Fibroblast of peridontal ligament (primary cell): ENCODE data around the gene PCDHB3.
A peak's percentile ranks its signal among the peaks of the same experiment; 100 is the strongest.
"Not testable (repeated sequence)": the region's sequence is repeated elsewhere in the genome, so short reads cannot be mapped to it uniquely, and the experiment has no call there.

ENCODE experiments used
- DNase-seq: peaks from one replicate; pipeline ENCODE4 v3.0.0-alpha.2; 2010; ENCODE audit errors: extremely low read depth

PCDHB3 gene

DNA sequence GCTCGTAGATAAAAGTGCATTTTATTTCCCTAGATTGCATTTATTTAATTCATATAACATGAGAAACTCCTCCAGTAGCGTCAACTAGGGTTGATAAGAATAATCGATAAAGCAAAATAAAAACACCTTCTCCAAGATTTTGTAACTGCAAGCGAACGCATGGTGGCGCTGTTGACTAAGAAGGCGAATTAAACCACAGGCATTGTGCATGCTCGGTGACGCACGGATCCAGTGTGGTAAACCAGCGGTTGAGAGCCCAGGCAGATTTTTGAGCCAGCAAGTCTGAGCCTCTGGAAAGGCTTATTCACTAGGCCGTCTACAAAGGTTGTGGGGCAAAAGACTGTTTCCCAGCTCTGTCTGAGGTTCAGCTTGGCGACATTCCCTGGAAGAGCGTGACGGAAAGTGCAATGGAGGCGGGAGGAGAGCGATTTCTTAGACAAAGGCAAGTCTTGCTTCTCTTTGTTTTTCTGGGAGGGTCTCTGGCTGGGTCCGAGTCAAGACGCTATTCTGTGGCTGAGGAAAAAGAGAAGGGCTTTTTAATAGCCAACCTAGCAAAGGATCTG is at the start of gene PCDHB3:
PCDHB3 (plus strand) TSS at position 231 of the 563 bp plus-strand sequence; CDS start at position 408, 177 bp downstream.
- peak; percentile 15 for DNase-seq

DNA sequence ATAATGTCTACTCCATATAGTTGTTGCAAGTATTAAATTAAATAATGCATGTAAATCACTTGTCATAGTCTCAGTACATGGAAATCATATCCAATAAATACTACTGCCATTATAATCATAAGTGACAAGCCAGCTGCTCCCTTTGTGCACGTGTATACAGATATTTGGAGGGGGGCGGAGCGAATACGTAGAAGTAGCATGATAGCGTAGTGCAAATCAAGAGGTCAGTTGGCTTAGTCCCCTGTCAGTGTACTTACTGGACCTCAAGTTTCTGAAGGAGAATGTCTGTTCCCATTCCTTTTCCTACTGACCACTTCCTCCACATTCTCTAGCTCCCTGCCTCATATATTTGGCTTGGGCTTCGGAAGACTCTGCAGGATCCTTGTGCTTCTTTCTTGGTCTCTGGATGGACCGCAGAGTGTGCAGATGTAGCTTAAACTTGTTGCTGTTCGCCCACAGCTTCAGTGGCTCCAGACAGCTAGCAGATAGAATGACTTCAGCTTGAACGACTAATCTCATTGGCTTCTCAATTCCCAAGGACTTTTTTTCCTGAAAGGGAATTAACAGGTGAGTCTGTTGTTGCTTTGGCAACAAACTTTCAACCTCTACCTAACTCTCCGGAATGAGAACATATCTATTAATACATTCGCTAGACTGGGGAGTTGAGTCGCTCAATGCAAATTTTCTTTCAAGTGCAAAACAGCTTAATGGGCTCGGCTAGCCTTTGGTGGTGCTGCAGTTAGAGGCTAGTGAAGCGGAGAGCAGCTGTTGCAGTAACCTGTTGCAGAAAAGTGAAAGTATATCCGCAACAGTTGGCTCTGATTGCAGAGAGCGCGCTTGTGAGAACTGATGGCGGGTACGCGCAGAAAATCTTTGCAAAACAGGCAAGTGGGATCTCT is 49.4 kb upstream of the PCDHB3 start, which contains the start of gene PCDHB1:
PCDHB1 (plus strand) TSS at position 753 of the 899 bp plus-strand sequence; CDS start at position 850, 97 bp downstream.
- DNase-seq = no peak

DNA sequence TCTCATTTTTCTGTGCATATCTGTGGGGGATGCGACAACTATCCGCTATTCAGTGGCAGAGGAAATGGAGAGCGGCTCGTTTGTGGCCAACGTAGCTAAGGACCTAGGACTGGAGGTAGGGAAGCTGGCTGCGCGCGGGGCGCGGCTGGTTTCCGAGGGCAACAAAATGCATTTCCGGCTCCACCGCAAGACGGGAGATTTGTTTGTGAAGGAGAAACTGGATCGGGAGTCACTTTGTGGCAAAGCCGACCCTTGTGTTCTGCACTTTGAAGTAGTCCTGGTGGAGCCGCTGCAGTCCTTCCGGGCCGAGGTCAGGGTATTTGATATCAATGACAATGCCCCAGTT is 48.8 kb upstream of the PCDHB3 start:
- DNase-seq = no peak

- no peak for DNase-seq
Observed at GRCh38 chr5:141077826-141078225, 22.4 kb upstream of the PCDHB3 start.

GRCh38 chr5:141082228-141082627 is 18.0 kb upstream of the PCDHB3 start:
- DNase-seq = no peak

DNA sequence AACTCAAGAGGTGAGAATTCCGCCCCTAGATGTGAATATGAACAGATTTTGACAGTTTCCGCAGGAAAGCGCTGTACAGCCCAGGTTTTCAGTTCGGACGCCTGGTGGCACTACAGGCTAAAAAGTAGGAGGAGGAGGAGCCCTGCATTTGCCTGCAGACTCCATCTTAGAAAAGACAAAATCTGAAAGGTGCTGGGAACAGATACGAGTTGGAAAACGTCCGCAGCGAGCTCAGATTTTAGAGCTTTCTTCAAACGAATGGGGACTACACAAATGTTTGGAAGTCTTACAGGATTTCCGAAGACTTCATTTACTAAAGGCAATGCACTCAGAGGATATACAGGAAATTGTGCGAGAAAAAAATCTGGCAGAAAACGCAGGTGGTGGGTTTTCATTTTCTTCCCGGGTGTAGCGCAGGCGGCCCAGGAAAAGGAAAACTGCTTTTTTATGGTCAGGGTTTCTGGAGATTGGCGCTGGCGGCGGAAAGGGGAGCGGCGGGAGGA is 15.7 kb upstream of the PCDHB3 start:
- DNase-seq = peak; percentile 38

- DNase-seq = peak; percentile 43
Observed at GRCh38 chr5:141094481-141095262, 5.6 kb upstream of the PCDHB3 start, which contains the start of gene PCDHB2. Gene PCDHB2 (plus strand): TSS chr5:141094615. CDS start chr5:141094791, 176 bp downstream.

DNA sequence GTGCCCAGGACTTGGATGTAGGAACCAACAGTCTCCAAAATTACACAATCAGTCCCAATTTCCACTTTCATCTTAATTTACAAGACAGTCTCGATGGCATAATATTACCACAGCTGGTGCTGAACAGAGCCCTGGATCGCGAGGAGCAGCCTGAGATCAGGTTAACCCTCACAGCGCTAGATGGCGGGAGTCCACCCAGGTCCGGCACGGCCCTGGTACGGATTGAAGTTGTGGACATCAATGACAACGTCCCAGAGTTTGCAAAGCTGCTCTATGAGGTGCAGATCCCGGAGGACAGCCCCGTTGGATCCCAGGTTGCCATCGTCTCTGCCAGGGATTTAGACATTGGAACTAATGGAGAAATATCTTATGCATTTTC is 5.0 kb upstream of the PCDHB3 start:
- DNase-seq = no peak

DNA sequence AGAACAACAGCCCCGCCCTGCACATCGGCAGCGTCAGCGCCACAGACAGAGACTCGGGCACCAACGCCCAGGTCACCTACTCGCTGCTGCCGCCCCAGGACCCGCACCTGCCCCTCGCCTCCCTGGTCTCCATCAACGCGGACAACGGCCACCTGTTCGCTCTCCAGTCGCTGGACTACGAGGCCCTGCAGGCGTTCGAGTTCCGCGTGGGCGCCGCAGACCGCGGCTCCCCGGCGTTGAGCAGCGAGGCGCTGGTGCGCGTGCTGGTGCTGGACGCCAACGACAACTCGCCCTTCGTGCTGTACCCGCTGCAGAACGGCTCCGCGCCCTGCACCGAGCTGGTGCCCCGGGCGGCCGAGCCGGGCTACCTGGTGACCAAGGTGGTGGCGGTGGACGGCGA is 4.1 kb upstream of the PCDHB3 start:
- DNase-seq = not testable (repeated sequence)

- not testable (repeated sequence) for DNase-seq
Observed at GRCh38 chr5:141096586-141096985, 3.7 kb upstream of the PCDHB3 start.

DNA sequence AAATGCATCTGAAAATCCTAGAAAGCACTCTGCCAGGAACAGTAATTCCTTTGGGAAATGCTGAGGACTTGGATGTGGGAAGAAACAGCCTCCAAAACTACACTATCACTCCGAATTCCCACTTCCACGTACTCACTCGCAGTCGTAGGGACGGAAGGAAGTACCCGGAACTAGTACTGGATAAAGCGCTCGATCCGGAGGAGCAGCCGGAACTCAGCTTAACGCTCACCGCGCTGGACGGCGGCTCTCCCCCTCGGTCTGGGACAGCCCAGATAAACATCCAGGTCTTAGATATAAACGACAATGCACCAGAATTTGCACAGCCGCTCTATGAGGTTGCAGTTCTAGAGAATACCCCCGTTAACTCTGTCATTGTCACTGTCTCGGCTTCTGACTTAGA is 786 bp downstream of the PCDHB3 start:
- DNase-seq = no peak

- DNase-seq = not testable (repeated sequence)
Observed at GRCh38 chr5:141102070-141102469, 1.8 kb downstream of the PCDHB3 start.

GRCh38 chr5:141102471-141102870 is 2.2 kb downstream of the PCDHB3 start:
- not testable (repeated sequence) for DNase-seq

GRCh38 chr5:141105350-141105749 is 5.1 kb downstream of the PCDHB3 start:
- DNase-seq = no peak

- no peak for DNase-seq
Observed at GRCh38 chr5:141119250-141119649, 19.0 kb downstream of the PCDHB3 start.

GRCh38 chr5:141121563-141121962 is 21.3 kb downstream of the PCDHB3 start, which contains the start of gene PCDHB4:
Gene PCDHB4 (plus strand): TSS chr5:141121818. CDS start chr5:141121999, 181 bp downstream.
- peak; percentile 5 for DNase-seq

GRCh38 chr5:141121985-141122384 is 21.7 kb downstream of the PCDHB3 start:
- DNase-seq = no peak

- not testable (repeated sequence) for DNase-seq
Observed at GRCh38 chr5:141123396-141124135, 23.3 kb downstream of the PCDHB3 start.

GRCh38 chr5:141127305-141127704 is 27.0 kb downstream of the PCDHB3 start:
- no peak for DNase-seq

DNA sequence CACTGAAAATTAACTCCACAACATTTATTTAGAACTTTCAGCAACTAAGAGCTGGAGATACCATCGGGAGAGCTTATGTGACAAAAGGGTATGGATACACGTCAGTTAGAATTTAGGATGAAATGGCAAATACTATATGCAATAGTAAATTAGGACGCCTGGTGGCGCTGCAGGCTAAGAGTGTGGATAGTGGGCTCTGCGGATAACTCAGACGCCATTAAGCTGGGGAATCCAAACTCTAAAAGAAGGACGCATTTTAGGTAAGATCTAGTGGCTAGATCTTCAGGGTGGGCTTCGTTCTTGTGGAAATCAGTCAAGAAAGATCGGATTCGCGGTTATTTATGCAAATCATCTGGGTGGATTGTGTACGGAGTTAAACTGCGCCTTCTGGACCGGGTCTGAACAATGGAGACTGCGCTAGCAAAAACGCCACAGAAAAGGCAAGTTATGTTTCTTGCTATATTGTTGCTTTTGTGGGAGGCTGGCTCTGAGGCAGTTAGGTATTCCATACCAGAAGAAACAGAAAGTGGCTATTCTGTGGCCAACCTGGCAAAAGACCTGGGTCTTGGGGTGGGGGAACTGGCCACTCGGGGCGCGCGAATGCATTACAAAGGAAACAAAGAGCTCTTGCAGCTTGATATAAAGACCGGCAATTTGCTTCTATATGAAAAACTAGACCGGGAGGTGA is 34.9 kb downstream of the PCDHB3 start, which contains the start of gene PCDHB5:
PCDHB5 (plus strand) TSS at position 177 of the 688 bp plus-strand sequence; CDS start at position 406, 229 bp downstream.
- DNase-seq = peak; percentile 38
